ENCODE results near the gene HES7.

DNA sequence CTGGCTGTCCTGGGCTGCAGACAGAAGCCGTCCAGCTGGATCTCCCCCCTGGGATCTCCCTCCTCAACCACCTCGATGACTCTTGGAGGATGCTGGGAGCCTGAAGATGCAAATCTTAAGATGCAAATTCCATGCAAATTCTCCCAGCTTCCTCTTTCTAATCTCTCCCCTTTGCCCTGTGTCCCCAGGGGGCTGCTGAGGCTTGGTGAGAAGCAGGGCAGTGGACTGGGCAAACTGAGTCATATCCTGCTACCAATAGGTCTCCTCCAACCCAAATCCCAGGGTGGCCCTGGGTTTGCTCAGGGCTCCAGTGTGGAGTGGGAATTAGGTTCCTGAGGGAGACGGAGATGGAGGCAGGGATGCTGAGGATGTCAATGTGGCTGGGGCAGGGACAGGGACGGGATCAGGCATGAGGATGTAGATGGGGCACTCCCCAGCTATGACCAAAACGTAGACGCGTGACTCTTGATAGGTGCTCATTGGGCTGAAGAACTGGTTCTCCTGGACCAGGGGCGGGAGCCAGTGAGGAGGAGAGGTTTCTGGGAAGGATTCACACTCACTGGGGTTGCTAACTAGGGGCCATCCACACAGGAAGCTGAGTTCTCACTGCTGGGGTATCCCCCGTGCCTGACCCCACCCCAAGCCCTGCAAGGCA, 32.7 kb downstream of the HES7 start:
- TF ChIP-seq, protein P1, sequence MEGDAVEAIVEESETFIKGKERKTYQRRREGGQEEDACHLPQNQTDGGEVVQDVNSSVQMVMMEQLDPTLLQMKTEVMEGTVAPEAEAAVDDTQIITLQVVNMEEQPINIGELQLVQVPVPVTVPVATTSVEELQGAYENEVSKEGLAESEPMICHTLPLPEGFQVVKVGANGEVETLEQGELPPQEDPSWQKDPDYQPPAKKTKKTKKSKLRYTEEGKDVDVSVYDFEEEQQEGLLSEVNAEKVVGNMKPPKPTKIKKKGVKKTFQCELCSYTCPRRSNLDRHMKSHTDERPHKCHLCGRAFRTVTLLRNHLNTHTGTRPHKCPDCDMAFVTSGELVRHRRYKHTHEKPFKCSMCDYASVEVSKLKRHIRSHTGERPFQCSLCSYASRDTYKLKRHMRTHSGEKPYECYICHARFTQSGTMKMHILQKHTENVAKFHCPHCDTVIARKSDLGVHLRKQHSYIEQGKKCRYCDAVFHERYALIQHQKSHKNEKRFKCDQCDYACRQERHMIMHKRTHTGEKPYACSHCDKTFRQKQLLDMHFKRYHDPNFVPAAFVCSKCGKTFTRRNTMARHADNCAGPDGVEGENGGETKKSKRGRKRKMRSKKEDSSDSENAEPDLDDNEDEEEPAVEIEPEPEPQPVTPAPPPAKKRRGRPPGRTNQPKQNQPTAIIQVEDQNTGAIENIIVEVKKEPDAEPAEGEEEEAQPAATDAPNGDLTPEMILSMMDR (IDR thresholded peaks at IDR 0.05): no peak
- TF ChIP-seq, protein P2, sequence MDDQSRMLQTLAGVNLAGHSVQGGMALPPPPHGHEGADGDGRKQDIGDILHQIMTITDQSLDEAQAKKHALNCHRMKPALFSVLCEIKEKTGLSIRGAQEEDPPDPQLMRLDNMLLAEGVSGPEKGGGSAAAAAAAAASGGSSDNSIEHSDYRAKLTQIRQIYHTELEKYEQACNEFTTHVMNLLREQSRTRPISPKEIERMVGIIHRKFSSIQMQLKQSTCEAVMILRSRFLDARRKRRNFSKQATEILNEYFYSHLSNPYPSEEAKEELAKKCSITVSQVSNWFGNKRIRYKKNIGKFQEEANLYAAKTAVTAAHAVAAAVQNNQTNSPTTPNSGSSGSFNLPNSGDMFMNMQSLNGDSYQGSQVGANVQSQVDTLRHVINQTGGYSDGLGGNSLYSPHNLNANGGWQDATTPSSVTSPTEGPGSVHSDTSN (IDR thresholded peaks at IDR 0.05): no peak
- no peak for TF ChIP-seq EP300 (IDR thresholded peaks at IDR 0.05)
- TF ChIP-seq, protein P3, sequence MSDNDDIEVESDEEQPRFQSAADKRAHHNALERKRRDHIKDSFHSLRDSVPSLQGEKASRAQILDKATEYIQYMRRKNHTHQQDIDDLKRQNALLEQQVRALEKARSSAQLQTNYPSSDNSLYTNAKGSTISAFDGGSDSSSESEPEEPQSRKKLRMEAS (IDR thresholded peaks at IDR 0.05): no peak
- no peak for TF ChIP-seq POLR2A (IDR thresholded peaks at IDR 0.05; ENCODE audit: low read length)
- TF ChIP-seq MYC (IDR thresholded peaks at IDR 0.05; ENCODE audit: borderline replicate concordance, low read length): no peak
- TF ChIP-seq CBX8 (IDR thresholded peaks at IDR 0.05): no peak
- TF ChIP-seq KDM5A (IDR thresholded peaks at IDR 0.05): no peak

Measured in A549 (cell line).